ENCODE data around the gene FAM193B. TPM values are rescaled to one million over a fixed set of nuclear protein-coding genes. Genes with fewer than 3 reads are reported as not detected.

FAM193B gene
- polyA plus RNA-seq, 1 experiment: 31.9 TPM

GRCh38 chr5:177601126-177601525, 46.8 kb upstream of the FAM193B start:
- H3K36me3 ChIP-seq (ENCODE audit: control insufficient read depth, insufficient read depth, low read length): peaks cover 9% of the 10 kb centered on the region
- POLR2A ChIA-PET: no interaction called here
- no peaks in the 10 kb centered on the region for H3K27me3 ChIP-seq (ENCODE audit: control insufficient read depth, insufficient read depth, low read length)
- no peak for TF ChIP-seq CTCF (IDR thresholded peaks at IDR 0.05; ENCODE audit: insufficient read depth, low read depth, low read length)
- CTCF ChIA-PET: interaction anchor here (0.5 to 1.1 kb wide), 4 partner anchors 12 to 555 kb away, joined by 3 to 4 read pairs (median 3); no protein-coding TSS in a partner anchor
- H3K4me3 ChIP-seq (ENCODE audit: low read depth, low read length): peak overlapping the region; percentile 92
- DNase-seq (ENCODE audit: low read depth): no peak

- no peak for DNase-seq (ENCODE audit: low read depth)
- Histone ChIP-seq H3K36me3 (ENCODE audit: control insufficient read depth, insufficient read depth, low read length) (peaks cover 8% of the 10 kb centered on the region), H3K4me3 (ENCODE audit: low read depth, low read length) (peak overlapping the region; percentile 92), H3K27me3 (ENCODE audit: control insufficient read depth, insufficient read depth, low read length) (no peaks in the 10 kb centered on the region)
- ChIA-PET CTCF (interaction anchor here (1.1 kb wide), 1 partner anchor 12 kb away, joined by 4 read pairs; no protein-coding TSS in a partner anchor), POLR2A (interaction anchor here (0.6 to 0.8 kb wide), 2 partner anchors 72 to 103 kb away, joined by 3 to 10 read pairs; partner anchors contain the start of gene PDLIM7)
- no peak for TF ChIP-seq CTCF (IDR thresholded peaks at IDR 0.05; ENCODE audit: insufficient read depth, low read depth, low read length)
Observed at GRCh38 chr5:177600508-177601018, 46.2 kb upstream of the FAM193B start.

- CTCF ChIA-PET: interaction anchor here (0.8 kb wide), 1 partner anchor 197 kb away, joined by 3 read pairs; no protein-coding TSS in a partner anchor
- peak within 1 kb of the TSS; percentile 92 for H3K4me3 ChIP-seq (ENCODE audit: low read depth, low read length)
- TF ChIP-seq CTCF (IDR thresholded peaks at IDR 0.05; ENCODE audit: insufficient read depth, low read depth, low read length): no peak
- POLR2A ChIA-PET: interaction anchor here (0.6 to 0.8 kb wide), 2 partner anchors 72 to 103 kb away, joined by 3 to 10 read pairs; partner anchors contain the start of gene PDLIM7
- no peak for DNase-seq (ENCODE audit: low read depth)
- H3K27me3 ChIP-seq (ENCODE audit: control insufficient read depth, insufficient read depth, low read length): no peaks in the 10 kb centered on the region
- H3K36me3 ChIP-seq (ENCODE audit: control insufficient read depth, insufficient read depth, low read length): peaks cover 12% of the 10 kb centered on the region
Observed at GRCh38 chr5:177599731-177600507, 45.6 kb upstream of the FAM193B start, which contains the start of gene B4GALT7. TSS of gene B4GALT7 (plus strand) at chr5:177600132. CDS start at chr5:177600211, 79 bp downstream.

- Histone ChIP-seq H3K27me3 (ENCODE audit: control insufficient read depth, insufficient read depth, low read length) (no peaks in the 10 kb centered on the region), H3K36me3 (ENCODE audit: control insufficient read depth, insufficient read depth, low read length) (peaks cover 22% of the 10 kb centered on the region), H3K4me3 (ENCODE audit: low read depth, low read length) (no peak overlapping the region)
- POLR2A ChIA-PET: no interaction called here
- CTCF ChIA-PET: interaction anchor here (1.1 kb wide), 1 partner anchor 9 kb away, joined by 4 read pairs; no protein-coding TSS in a partner anchor
- no peak for TF ChIP-seq CTCF (IDR thresholded peaks at IDR 0.05; ENCODE audit: insufficient read depth, low read depth, low read length)
- no peak for DNase-seq (ENCODE audit: low read depth)
Observed at GRCh38 chr5:177598477-177598876, 44.1 kb upstream of the FAM193B start.

GRCh38 chr5:177596775-177597238, 42.4 kb upstream of the FAM193B start:
- ChIA-PET POLR2A (no interaction called here), CTCF (interaction anchor here (2.1 kb wide), 1 partner anchor 96 kb away, joined by 5 read pairs; no protein-coding TSS in a partner anchor)
- Histone ChIP-seq H3K4me3 (ENCODE audit: low read depth, low read length) (no peak overlapping the region), H3K27me3 (ENCODE audit: control insufficient read depth, insufficient read depth, low read length) (no peaks in the 10 kb centered on the region), H3K36me3 (ENCODE audit: control insufficient read depth, insufficient read depth, low read length) (peaks cover 24% of the 10 kb centered on the region)
- DNase-seq (ENCODE audit: low read depth): no peak
- TF ChIP-seq CTCF (IDR thresholded peaks at IDR 0.05; ENCODE audit: insufficient read depth, low read depth, low read length): no peak
